ENCODE measurements around the gene RRBP1.
"Not testable (repeated sequence)": the region's sequence is repeated elsewhere in the genome, so short reads cannot be mapped to it uniquely, and the experiment has no call there.

Gene RRBP1

GRCh38 chr20:17709361-17710293, 27.6 kb upstream of the RRBP1 start:
- no peak for DNase-seq (ENCODE audit: low read depth, low spot score)

- no peak for DNase-seq (ENCODE audit: low read depth, low spot score)
Measured at GRCh38 chr20:17708675-17709360, 26.8 kb upstream of the RRBP1 start.

GRCh38 chr20:17707951-17708350, 25.9 kb upstream of the RRBP1 start:
- DNase-seq (ENCODE audit: low read depth, low spot score): not testable (repeated sequence)

GRCh38 chr20:17706632-17707031, 24.6 kb upstream of the RRBP1 start:
- DNase-seq (ENCODE audit: low read depth, low spot score): no peak

GRCh38 chr20:17705916-17706315, 23.9 kb upstream of the RRBP1 start:
- DNase-seq (ENCODE audit: low read depth, low spot score): no peak

GRCh38 chr20:17704589-17705317, 22.7 kb upstream of the RRBP1 start:
- no peak for DNase-seq (ENCODE audit: low read depth, low spot score)

- no peak for DNase-seq (ENCODE audit: low read depth, low spot score)
Measured at GRCh38 chr20:17701826-17702225, 19.8 kb upstream of the RRBP1 start.

- DNase-seq (ENCODE audit: low read depth, low spot score): no peak
Measured at GRCh38 chr20:17700637-17701036, 18.6 kb upstream of the RRBP1 start.

GRCh38 chr20:17699931-17700351, 17.9 kb upstream of the RRBP1 start, which contains the start of gene BANF2:
Gene BANF2, plus strand, starts transcription at chr20:17699966. Its CDS starts 25,060 bp downstream, at chr20:17725026.
- DNase-seq (ENCODE audit: low read depth, low spot score): no peak

- DNase-seq (ENCODE audit: low read depth, low spot score): no peak
Measured at GRCh38 chr20:17698384-17698783, 16.3 kb upstream of the RRBP1 start.

- no peak for DNase-seq (ENCODE audit: low read depth, low spot score)
Measured at GRCh38 chr20:17697171-17697570, 15.1 kb upstream of the RRBP1 start.

GRCh38 chr20:17696287-17696686, 14.2 kb upstream of the RRBP1 start:
- DNase-seq (ENCODE audit: low read depth, low spot score): no peak

GRCh38 chr20:17694767-17695166, 12.7 kb upstream of the RRBP1 start:
- no peak for DNase-seq (ENCODE audit: low read depth, low spot score)

GRCh38 chr20:17693444-17694001, 11.5 kb upstream of the RRBP1 start:
- no peak for DNase-seq (ENCODE audit: low read depth, low spot score)

- DNase-seq (ENCODE audit: low read depth, low spot score): no peak
Measured at GRCh38 chr20:17691758-17692157, 9.7 kb upstream of the RRBP1 start.

GRCh38 chr20:17690144-17690543, 8.1 kb upstream of the RRBP1 start:
- no peak for DNase-seq (ENCODE audit: low read depth, low spot score)

GRCh38 chr20:17688965-17689364, 6.9 kb upstream of the RRBP1 start:
- DNase-seq (ENCODE audit: low read depth, low spot score): no peak

GRCh38 chr20:17687800-17688199, 5.8 kb upstream of the RRBP1 start:
- DNase-seq (ENCODE audit: low read depth, low spot score): no peak

GRCh38 chr20:17685168-17685567, 3.1 kb upstream of the RRBP1 start:
- no peak for DNase-seq (ENCODE audit: low read depth, low spot score)

GRCh38 chr20:17684077-17684888, 2.2 kb upstream of the RRBP1 start:
- DNase-seq (ENCODE audit: low read depth, low spot score): no peak

Data from activated naive CD8-positive, alpha-beta T cell treated with anti-CD3 and anti-CD28 coated beads, Interleukin-2, amount 50 U/mL, for 16 hours (primary cell).